ENCODE measurements around the gene TLCD1. TPM values are rescaled to one million over a fixed set of nuclear protein-coding genes. Genes with fewer than 3 reads are reported as not detected.

TLCD1 gene
- total RNA-seq, 4 donors from 2014 or later = 0.46 to 0.82 (median 0.75) TPM; not detected in 1

GRCh38 chr17:28675490-28675889 is 50.5 kb downstream of the TLCD1 start:
- no peak for TF ChIP-seq POLR2A (IDR thresholded peaks at IDR 0.05)
- TF ChIP-seq, protein P1, sequence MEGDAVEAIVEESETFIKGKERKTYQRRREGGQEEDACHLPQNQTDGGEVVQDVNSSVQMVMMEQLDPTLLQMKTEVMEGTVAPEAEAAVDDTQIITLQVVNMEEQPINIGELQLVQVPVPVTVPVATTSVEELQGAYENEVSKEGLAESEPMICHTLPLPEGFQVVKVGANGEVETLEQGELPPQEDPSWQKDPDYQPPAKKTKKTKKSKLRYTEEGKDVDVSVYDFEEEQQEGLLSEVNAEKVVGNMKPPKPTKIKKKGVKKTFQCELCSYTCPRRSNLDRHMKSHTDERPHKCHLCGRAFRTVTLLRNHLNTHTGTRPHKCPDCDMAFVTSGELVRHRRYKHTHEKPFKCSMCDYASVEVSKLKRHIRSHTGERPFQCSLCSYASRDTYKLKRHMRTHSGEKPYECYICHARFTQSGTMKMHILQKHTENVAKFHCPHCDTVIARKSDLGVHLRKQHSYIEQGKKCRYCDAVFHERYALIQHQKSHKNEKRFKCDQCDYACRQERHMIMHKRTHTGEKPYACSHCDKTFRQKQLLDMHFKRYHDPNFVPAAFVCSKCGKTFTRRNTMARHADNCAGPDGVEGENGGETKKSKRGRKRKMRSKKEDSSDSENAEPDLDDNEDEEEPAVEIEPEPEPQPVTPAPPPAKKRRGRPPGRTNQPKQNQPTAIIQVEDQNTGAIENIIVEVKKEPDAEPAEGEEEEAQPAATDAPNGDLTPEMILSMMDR (IDR thresholded peaks at IDR 0.05 in 4 of 5, conservative IDR thresholded peaks at IDR 0.05 in 1 of 5) = no peak
- Histone ChIP-seq H3K4me3 (no peak overlapping the region), H3K36me3 (peaks cover 12 to 100% of the 10 kb centered on the region in 2 donors), H3K27ac (no peak overlapping the region), H3K9me3 (no peaks in the 10 kb centered on the region), H3K27me3 (no peaks in the 10 kb centered on the region), H3K4me1 (no peaks in the 10 kb centered on the region)
- in situ Hi-C loops (cut with MboI; ENCODE audit: low sequenced_read_pairs in 4 of 4) = no loop called here
- no peak for DNase-seq
- ATAC-seq = no peak
- intact Hi-C loops (cut with DNase I; ENCODE audit: low total_unique reads) = no loop called here

Other genes with a start within 250 kb of the TLCD1 start
- not detected for gene FOXN1, start 219.9 kb downstream of the TLCD1 start, total RNA-seq
- gene UNC119, start 173.6 kb downstream of the TLCD1 start, total RNA-seq = 10 to 100 TPM in 1 of 4 donors, 1 to 10 TPM in 3; 3.1 to 10.2 (median 6.3) TPM
- gene PIGS, start 154.7 kb downstream of the TLCD1 start, total RNA-seq = 10 to 100 TPM; 25.0 to 63.0 (median 50.0) TPM
- 1 to 10 TPM in 3 of 4 donors, under 1 TPM in 1; 0.87 to 7.0 (median 3.3) TPM for gene ALDOC, start 149.3 kb downstream of the TLCD1 start, total RNA-seq
- gene SPAG5, start 127.2 kb downstream of the TLCD1 start, total RNA-seq = 1 to 10 TPM in 2 of 4 donors, under 1 TPM in 2; 0.41 to 1.5 (median 0.96) TPM
- 10 to 100 TPM in 1 of 4 donors, 1 to 10 TPM in 3; 1.8 to 10.1 (median 2.8) TPM for gene RSKR, start 112.0 kb downstream of the TLCD1 start, total RNA-seq
- gene BLTP2, start 81.1 kb downstream of the TLCD1 start, total RNA-seq = 10 to 100 TPM; 71.6 to 93.4 (median 81.0) TPM
- 10 to 100 TPM; 23.6 to 36.4 (median 28.4) TPM for gene SDF2, start 64.3 kb downstream of the TLCD1 start, total RNA-seq
- 10 to 100 TPM; 48.3 to 81.9 (median 64.8) TPM for gene SUPT6H, start 64.0 kb downstream of the TLCD1 start, total RNA-seq
- gene PROCA1, start 14.3 kb downstream of the TLCD1 start, total RNA-seq = 1 to 10 TPM in 1 of 4 donors, under 1 TPM in 2, not detected in 1; 0.42 to 1.6 (median 0.49) TPM
- 10 to 100 TPM; 14.9 to 53.3 (median 32.7) TPM for gene RAB34, start 8.4 kb downstream of the TLCD1 start, total RNA-seq
- gene RPL23A, start 6.2 kb downstream of the TLCD1 start, total RNA-seq = 100 to 1,000 TPM; 434 to 647 (median 533) TPM
- 1 to 10 TPM; 1.3 to 8.1 (median 1.9) TPM for gene NEK8, start 2.6 kb upstream of the TLCD1 start, total RNA-seq
- 1 to 10 TPM; 2.0 to 6.4 (median 3.8) TPM for gene TRAF4, start 17.8 kb upstream of the TLCD1 start, total RNA-seq
- gene FAM222B, start 116.6 kb upstream of the TLCD1 start, total RNA-seq = 10 to 100 TPM; 36.2 to 82.6 (median 66.8) TPM
- 10 to 100 TPM; 35.1 to 69.2 (median 64.1) TPM for gene ERAL1, start 128.8 kb upstream of the TLCD1 start, total RNA-seq
- 10 to 100 TPM; 15.3 to 37.9 (median 28.4) TPM for gene FLOT2, start 171.5 kb upstream of the TLCD1 start, total RNA-seq
- gene DHRS13, start 176.8 kb upstream of the TLCD1 start, total RNA-seq = 1 to 10 TPM in 3 of 4 donors, under 1 TPM in 1; 0.25 to 3.7 (median 2.4) TPM
- 10 to 100 TPM; 22.1 to 37.3 (median 24.2) TPM for gene PHF12, start 225.3 kb upstream of the TLCD1 start, total RNA-seq

Measured in gastrocnemius medialis (tissue), 4 donors.